Pancreas (tissue), 10 donors: ENCODE data around the gene ARSB. TPM values are rescaled to one million over a fixed set of nuclear protein-coding genes. Genes with fewer than 3 reads are reported as not detected.
A peak's percentile ranks its signal among the peaks of the same experiment; 100 is the strongest.
"Not testable (repeated sequence)": the region's sequence is repeated elsewhere in the genome, so short reads cannot be mapped to it uniquely, and the experiment has no call there.

Source experiments
- ATAC-seq, 4 donors: fragments of 200-7000 bp; cut with Tn5 transposase; one replicate each; pipeline versions ENCODE4 v1.8.0 to v1.9.1; 2020; ENCODE audit warnings: mild to moderate bottlenecking in 4 of 4, moderate library complexity in 4 of 4
- DNase-seq, 6 donors: peaks; one replicate each; pipeline ENCODE4 v3.0.0-alpha.2; 2020
- FAIRE-seq: peaks from 2 replicates; lab custom pipeline; 2012; peaks lifted over from hg19 to GRCh38; lab: Jason Lieb, UNC
- H3K27ac ChIP-seq, 4 donors: fragments of 200-600 bp; sonication (generic); 1 replicate in 3 of 4; 2 replicates in 1 of 4; pipeline versions ENCODE4 v1.5.0 to v1.8.0; 2020
- H3K27me3 ChIP-seq, 4 donors: fragments of 200-600 bp; one replicate each; pipeline ENCODE4 v1.8.0; 2021
- H3K36me3 ChIP-seq, 3 donors: fragments of 200-600 bp; sonication (generic) in 1 of 3; one replicate each; pipeline versions ENCODE4 v1.5.0 to v1.8.0; 2020 to 2021
- H3K4me1 ChIP-seq, 3 donors: fragments of 200-600 bp; one replicate each; pipeline ENCODE4 v1.8.0; 2021
- H3K4me3 ChIP-seq, 4 donors: fragments of 200-600 bp; sonication (generic) in 2 of 4; one replicate each; pipeline versions ENCODE4 v1.5.0 to v1.8.0; 2020 to 2021
- H3K9me3 ChIP-seq, 4 donors: fragments of 200-600 bp; one replicate each; pipeline ENCODE4 v1.8.0; 2021
- WGBS, 2 donors: extraction: QIAGEN DNeasy Blood & Tissue Kit; methylation state at CpG; one replicate each; pipeline ENCODE4 v1.1.7; 2013; 5-methylcytosine and 5-hydroxymethylcytosine counted together
- intact Hi-C, 3 donors: fragments of 100-400 bp; cut with DNase I; formaldehyde crosslinking; loops; one replicate each; pipeline versions ENCODE4 v1.11.1 to v1.14.2; 2022
- polyA plus RNA-seq, 2 donors: library from polyadenylated mRNA; stranded (reverse); fragments of 200-250 nt; gene quantifications; one replicate each; pipeline ENCODE4 v1.2.3, GENCODE V29; 2013
- total RNA-seq, 6 donors: library from RNA; stranded (reverse); fragmentation: NEBNext Ultra II Directional in 4 of 6; extraction: Animal tissue kit (Norgen Biotek cat#: 25700) in 4 of 6; gene quantifications; one replicate each; pipeline versions ENCODE4 v1.2.1 to v1.2.4, GENCODE V29; 2021 to 2023
- TF ChIP-seq, protein P1 (sequence below), 4 donors: fragments of 200-600 bp; sonication (generic) in 3 of 4; IDR thresholded peaks; one replicate each; pipeline versions ENCODE4 v1.5.0 to v1.8.0; 2021; ENCODE audit warnings: antibody characterized with exemption in 4 of 4
- donor health status: healthy with polysubstance abuse.
- donor health status: DM: no; HTN: no; CAD: no; lungs with moderate emphysema.
- donor health status: DM: no; HTN: no; CAD: no.
- donor health status: control.
- donor health status: control.
- donor health status: Bipolar disorder and iron deficiency.
- donor health status: DM: yes; HTN: yes; CAD: no.
- donor health status: DM: no; HTN: no; CAD: no.
- donor health status: DM: no; HTN: no; CAD: no.
- donor health status: DM: yes; HTN: yes; CAD: no.

ARSB gene
- total and polyA plus RNA-seq, 8 donors = 1.6 to 11.5 (median 5.8) TPM

DNA sequence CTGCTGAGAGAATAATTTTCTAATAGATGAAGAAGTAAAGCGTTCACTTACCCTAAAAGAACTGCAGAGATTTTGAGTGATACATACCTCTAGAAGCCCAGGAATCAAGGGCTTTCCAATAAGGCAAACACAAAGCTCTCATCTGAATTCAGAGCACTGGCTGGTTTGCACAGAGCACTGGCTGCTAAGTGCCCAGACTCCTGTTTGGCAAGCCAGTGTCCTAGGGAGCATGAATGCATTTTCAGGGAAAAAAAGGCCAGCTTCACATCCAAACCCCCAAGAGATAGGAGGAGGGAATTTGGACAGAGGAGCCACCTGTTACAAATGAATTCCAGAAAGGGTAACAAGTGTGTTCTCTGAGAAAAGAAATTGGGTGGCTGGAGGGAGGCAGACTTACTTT, 65.3 kb downstream of the ARSB start:
- Histone ChIP-seq H3K4me3 (no peak overlapping the region), H3K27ac (no peak overlapping the region), H3K9me3 (no peaks in the 10 kb centered on the region), H3K27me3 (no peaks in the 10 kb centered on the region), H3K4me1 (peaks cover 14 to 35% (median 18%) of the 10 kb centered on the region in 3 donors), H3K36me3 (no peaks in the 10 kb centered on the region)
- 87 to 96% methylated on average over 1 of the region's 1 CpG for WGBS, 2 donors
- intact Hi-C loops = no loop called here
- TF ChIP-seq, protein P1, sequence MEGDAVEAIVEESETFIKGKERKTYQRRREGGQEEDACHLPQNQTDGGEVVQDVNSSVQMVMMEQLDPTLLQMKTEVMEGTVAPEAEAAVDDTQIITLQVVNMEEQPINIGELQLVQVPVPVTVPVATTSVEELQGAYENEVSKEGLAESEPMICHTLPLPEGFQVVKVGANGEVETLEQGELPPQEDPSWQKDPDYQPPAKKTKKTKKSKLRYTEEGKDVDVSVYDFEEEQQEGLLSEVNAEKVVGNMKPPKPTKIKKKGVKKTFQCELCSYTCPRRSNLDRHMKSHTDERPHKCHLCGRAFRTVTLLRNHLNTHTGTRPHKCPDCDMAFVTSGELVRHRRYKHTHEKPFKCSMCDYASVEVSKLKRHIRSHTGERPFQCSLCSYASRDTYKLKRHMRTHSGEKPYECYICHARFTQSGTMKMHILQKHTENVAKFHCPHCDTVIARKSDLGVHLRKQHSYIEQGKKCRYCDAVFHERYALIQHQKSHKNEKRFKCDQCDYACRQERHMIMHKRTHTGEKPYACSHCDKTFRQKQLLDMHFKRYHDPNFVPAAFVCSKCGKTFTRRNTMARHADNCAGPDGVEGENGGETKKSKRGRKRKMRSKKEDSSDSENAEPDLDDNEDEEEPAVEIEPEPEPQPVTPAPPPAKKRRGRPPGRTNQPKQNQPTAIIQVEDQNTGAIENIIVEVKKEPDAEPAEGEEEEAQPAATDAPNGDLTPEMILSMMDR (IDR thresholded peaks at IDR 0.05) = no peak
- no peak for FAIRE-seq
- no peak for DNase-seq
- ATAC-seq = no peak

DNA sequence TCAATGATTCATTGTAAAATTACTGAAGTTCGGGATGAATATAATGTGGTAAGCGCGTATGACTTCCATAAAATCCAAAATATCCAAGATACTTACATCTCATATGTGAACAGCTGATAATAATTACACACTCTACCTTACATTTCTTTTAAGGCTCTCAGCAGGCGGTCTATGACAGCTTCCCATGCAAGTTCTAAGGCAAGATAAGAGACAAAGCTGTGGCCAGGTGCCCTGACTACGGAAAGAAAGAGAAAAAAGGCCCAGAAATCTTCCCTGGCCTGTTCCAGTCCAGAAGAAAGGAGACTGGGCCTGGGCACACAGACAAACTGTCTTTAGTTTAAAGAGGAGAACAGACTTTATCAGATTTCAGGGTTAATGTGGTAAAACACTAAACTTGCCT, 69.1 kb downstream of the ARSB start:
- Histone ChIP-seq H3K36me3 (no peaks in the 10 kb centered on the region), H3K4me3 (no peak overlapping the region), H3K4me1 (peaks cover 11 to 41% (median 30%) of the 10 kb centered on the region in 3 donors), H3K27me3 (no peaks in the 10 kb centered on the region), H3K9me3 (no peaks in the 10 kb centered on the region), H3K27ac (peak overlapping the region in 2 of 4 donors; percentile 9 to 50)
- TF ChIP-seq, protein P1 (IDR thresholded peaks at IDR 0.05) = no peak
- FAIRE-seq (no peak), DNase-seq (no peak), ATAC-seq (peak in 3 of 4 donors; percentile 57 to 70 (median 63))
- intact Hi-C loops = no loop called here
- 33 to 37% methylated on average over 5 of the region's 5 CpGs for WGBS, 2 donors

DNA sequence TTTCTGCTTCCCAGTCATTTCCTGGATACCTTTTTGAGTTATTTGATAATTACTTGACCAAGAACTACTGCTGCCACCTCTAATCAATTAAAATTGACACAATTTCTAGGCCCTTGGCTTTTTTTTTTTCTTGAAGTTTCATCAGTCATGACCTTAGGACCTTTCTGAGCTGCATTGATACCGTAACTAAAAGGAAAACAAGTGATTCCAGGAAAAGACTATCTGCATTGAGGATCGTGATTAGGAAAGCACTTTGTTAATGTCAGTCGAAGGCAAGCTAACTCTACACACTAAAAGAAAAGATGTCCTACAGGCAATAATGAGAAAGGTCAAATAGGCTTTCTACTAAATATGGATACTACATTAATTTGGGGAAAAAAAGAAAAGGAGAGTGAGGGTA, 69.9 kb downstream of the ARSB start:
- Histone ChIP-seq H3K27ac (peak overlapping the region in 1 of 4 donors; percentile 17), H3K4me1 (peaks cover 11 to 45% (median 33%) of the 10 kb centered on the region in 3 donors), H3K36me3 (no peaks in the 10 kb centered on the region), H3K4me3 (no peak overlapping the region), H3K9me3 (no peaks in the 10 kb centered on the region), H3K27me3 (no peaks in the 10 kb centered on the region)
- intact Hi-C loops = no loop called here
- 39 to 40% methylated on average over 3 of the region's 3 CpGs for WGBS, 2 donors
- DNase-seq = no peak
- no peak for ATAC-seq
- FAIRE-seq = no peak
- TF ChIP-seq, protein P1 (IDR thresholded peaks at IDR 0.05) = no peak

DNA sequence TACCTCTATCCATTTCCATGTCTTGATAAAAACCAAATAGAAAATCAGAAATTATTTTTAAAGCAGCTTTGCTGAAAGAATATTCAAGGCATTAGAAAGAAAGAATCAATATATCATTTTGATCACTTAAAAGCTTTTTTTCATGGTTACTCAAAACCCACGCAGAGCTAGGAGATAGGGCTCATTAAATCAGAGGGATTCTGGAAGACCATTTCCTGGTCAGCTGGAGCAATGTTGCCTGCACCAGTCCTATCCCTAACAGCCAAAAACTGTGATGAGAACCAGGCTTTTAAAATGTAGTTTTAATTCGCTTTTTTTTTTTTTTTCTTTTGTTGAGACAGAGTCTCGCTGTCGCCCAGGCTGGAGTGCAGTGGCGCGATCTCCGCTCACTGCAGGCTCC, 72.3 kb downstream of the ARSB start:
- H3K4me3 ChIP-seq = no peak overlapping the region
- H3K4me1 ChIP-seq = peaks cover 16 to 65% (median 51%) of the 10 kb centered on the region in 3 donors
- no peaks in the 10 kb centered on the region for H3K27me3 ChIP-seq
- FAIRE-seq (no peak), DNase-seq (no peak), ATAC-seq (no peak)
- peak overlapping the region in 3 of 4 donors; percentile 28 to 75 (median 70) for H3K27ac ChIP-seq
- TF ChIP-seq, protein P1 (IDR thresholded peaks at IDR 0.05) = no peak
- no peaks in the 10 kb centered on the region for H3K36me3 ChIP-seq
- no peaks in the 10 kb centered on the region for H3K9me3 ChIP-seq
- WGBS, 2 donors = 92 to 95% methylated on average over 7 of the region's 7 CpGs
- intact Hi-C loops = no loop called here

DNA sequence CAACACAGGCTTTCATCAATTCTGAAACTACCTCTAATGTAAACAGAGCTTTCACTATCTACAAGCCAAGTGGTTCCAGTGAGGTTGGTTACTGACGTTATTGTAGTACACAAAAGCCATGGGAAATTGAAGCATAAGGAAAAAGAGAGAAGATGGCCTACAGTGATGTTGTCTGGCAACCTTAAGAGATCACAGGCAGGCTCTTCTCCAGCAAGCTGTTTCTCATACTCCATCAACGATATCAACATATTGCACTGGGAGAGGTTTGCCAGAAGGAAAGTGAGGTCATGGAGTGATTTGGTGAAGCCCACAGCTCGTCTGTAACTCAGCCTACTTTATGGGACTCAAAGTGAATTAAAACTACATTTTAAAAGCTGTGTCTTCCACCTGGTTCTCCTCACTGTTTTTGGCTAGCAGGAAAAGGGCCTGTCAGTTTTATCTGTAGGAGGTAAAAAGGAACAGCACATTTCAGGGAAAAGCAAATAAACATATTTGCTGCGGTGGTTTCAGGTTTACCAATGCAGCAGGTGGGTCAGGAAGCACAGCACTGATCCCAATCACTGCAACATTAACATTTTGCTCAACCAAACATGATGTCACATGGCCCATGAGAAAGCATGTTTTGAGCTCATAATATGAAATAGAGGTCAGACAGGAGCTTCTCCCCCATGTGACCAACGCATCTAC, 72.9 kb downstream of the ARSB start:
- no peak overlapping the region for H3K4me3 ChIP-seq
- peak; percentile 9 to 31 (median 13) for ATAC-seq
- no peaks in the 10 kb centered on the region for H3K9me3 ChIP-seq
- no peaks in the 10 kb centered on the region for H3K36me3 ChIP-seq
- DNase-seq = no peak
- FAIRE-seq = no peak
- 29 to 31% methylated on average over 5 of the region's 5 CpGs for WGBS, 2 donors
- peaks cover 22 to 70% (median 56%) of the 10 kb centered on the region in 3 donors for H3K4me1 ChIP-seq
- TF ChIP-seq, protein P1 (IDR thresholded peaks at IDR 0.05) = no peak
- peak overlapping the region; percentile 28 to 75 (median 56) for H3K27ac ChIP-seq
- H3K27me3 ChIP-seq = no peaks in the 10 kb centered on the region
- intact Hi-C loops = no loop called here

DNA sequence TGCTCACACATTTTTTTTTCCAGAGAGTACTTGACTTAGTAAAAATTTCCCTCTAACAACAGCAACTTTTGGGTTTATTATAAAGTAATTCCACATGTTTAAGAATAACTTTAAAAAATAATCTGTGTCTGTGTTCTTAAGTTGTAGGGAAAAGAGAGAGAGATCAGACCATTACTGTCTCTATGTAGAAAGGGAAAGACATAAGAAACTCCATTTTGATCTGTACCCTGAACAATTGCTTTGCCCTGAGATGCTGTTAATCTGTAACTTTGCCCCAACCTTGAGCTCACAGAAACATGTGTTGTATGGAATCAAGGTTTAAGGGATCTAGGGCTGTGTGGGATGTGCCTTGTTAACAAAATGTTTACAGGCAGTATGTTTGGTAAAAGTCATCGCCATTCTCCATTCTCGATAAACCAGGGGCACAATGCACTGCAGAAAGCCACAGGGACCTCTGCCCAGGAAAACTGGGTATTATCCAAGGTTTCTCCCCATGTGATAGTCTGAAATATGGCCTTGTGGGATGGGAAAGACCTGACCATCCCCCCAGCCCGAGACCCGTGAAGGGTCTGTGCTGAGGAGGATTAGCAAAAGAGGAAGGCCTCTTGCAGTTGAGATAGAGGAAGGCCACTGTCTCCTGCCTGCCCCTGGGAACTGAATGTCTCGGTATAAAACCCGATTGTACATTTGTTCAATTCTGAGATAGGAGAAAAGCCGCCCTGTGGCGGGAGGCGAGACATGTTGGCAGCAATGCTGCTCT, 75.7 kb downstream of the ARSB start:
- H3K27me3 ChIP-seq, ATAC-seq, DNase-seq, H3K36me3 ChIP-seq, H3K9me3 ChIP-seq, FAIRE-seq: not testable (repeated sequence)
- Histone ChIP-seq H3K4me3 (peak overlapping the region in 1 of 4 donors; percentile 27), H3K4me1 (peaks cover 12 to 66% (median 42%) of the 10 kb centered on the region in 3 donors), H3K27ac (peak overlapping the region in 3 of 4 donors; percentile 78 to 91 (median 79))
- intact Hi-C loops = loop anchor here in 1 of 3 donors (10.0 kb wide), 1 partner anchor 45 kb away; no protein-coding TSS in a partner anchor
- 52 to 56% methylated on average over 6 of the region's 9 CpGs for WGBS, 2 donors
